Activated T-cell treated with anti-CD3 and anti-CD28 coated beads, Interleukin-2, amount 50 U/mL, for 24 hours (primary cell): Measurements from ENCODE around the gene PRH1.

Experiments used
- DNase-seq: peaks from one replicate; pipeline ENCODE4 v3.0.0-alpha.2; 2020
- H3K27ac Mint-ChIP-seq: 2 replicates; pipeline ENCODE4 v1.8.0; 2020; ENCODE audit warnings: mild to moderate bottlenecking, mixed read lengths
- H3K27me3 Mint-ChIP-seq: 2 replicates; pipeline ENCODE4 v1.8.0; 2020; ENCODE audit warnings: mixed read lengths
- H3K36me3 Mint-ChIP-seq: 2 replicates; pipeline ENCODE4 v1.8.0; 2020; ENCODE audit warnings: low read depth, mixed read lengths
- H3K4me1 Mint-ChIP-seq: 2 replicates; pipeline ENCODE4 v1.8.0; 2020; ENCODE audit warnings: low read depth, mixed read lengths
- H3K4me3 Mint-ChIP-seq: 2 replicates; pipeline ENCODE4 v1.8.0; 2020; ENCODE audit warnings: mild to moderate bottlenecking, moderate library complexity, mixed read lengths
- H3K9me3 Mint-ChIP-seq: 2 replicates; pipeline ENCODE4 v1.8.0; 2020; ENCODE audit warnings: mixed read lengths

PRH1 gene

DNA sequence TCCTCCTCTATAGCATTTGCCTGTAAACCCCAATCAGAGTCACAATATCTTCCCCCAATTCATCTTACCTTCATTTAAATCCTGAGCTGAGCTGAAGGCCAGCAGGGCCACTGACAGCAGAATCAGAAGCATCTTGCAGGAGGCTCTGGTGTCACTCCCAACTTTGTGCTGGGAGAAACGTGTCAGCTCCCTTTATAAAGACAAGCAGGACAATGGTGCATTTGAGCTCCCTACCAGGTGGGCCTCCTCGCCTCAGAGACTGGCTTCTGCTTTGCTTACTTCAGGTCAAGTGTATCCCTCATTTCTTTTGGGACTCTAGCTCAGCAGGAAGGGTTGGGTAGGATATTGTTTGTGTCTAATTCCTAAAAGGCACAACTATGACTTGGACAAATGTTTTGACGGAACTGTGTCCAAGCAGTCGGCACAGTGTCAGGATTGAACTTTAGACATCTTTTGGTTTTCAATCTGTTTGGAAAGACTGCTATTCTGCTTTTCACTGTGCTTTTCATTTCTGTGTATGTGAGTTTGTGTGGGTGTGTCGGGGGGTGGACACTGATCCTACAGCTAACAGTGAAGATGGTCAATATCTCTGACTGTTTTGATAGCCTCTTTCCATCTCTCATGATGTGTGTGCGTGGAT, at the start of gene PRH1:
Gene PRH1 (minus strand): TSS at position 170 of the 640 bp plus-strand sequence. CDS start 38 bp downstream, at position 132.
- Mint-ChIP-seq H3K36me3 (peaks cover 25% of the 10 kb centered on the region), H3K9me3 (no peaks in the 10 kb centered on the region), H3K4me1 (no peaks in the 10 kb centered on the region), H3K4me3 (no peak within 1 kb of the TSS), H3K27ac (no peak within 1 kb of the TSS), H3K27me3 (no peaks in the 10 kb centered on the region)
- no peak for DNase-seq

DNA sequence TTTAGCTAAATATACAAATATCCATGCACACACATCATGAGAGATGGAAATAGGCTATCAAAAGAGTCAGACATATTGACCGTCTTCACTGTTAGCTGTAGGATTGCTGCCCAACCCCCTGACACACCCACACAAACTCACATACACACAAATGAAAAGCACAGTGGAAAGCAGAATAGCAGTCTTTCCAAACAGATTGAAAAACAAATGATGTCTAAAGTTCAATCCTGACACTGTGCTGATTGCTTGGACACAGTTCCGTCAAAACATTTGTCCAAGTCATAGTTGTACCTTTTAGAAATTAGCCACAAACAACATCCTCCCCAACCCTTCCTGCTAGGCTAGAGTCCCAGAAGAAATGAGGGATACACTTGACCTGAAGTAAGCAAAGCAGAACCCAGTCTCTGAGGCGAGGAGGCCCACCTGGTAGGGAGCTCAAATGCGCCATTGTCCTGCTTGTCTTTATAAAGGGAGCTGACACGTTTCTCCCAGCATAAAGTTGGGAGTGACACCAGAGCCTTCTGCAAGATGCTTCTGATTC, 44.8 kb upstream of the PRH1 start, which contains the start of gene PRH2:
Gene PRH2 (plus strand): TSS at position 491 of the 541 bp plus-strand sequence. CDS start 38 bp downstream, at position 529.
- Mint-ChIP-seq H3K4me3 (no peak within 1 kb of the TSS), H3K4me1 (no peaks in the 10 kb centered on the region), H3K27ac (no peak within 1 kb of the TSS), H3K36me3 (peaks cover 3% of the 10 kb centered on the region), H3K9me3 (no peaks in the 10 kb centered on the region), H3K27me3 (no peaks in the 10 kb centered on the region)
- no peak for DNase-seq

DNA sequence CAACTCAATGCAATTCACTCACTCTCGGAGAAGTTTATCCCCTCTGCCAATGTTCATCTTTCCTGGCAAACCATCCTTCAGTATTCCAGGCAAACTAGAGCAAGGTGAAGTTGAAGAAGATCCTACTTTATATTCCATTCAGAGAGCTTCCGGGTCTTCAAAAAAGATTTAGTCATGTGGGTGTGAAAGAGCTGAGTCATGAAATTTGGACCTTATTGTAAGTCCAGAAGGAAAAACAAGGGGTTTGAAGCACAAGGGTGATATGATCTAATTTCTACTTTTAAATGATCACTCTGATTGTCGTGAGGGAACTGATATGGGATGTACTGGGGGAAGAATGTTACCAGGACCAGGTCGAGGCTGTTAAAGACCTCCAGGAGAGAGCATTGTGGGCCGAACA, 42.2 kb upstream of the PRH1 start:
- no peaks in the 10 kb centered on the region for H3K9me3 Mint-ChIP-seq
- peaks cover 3% of the 10 kb centered on the region for H3K36me3 Mint-ChIP-seq
- DNase-seq = no peak
- H3K27ac Mint-ChIP-seq = no peak overlapping the region
- no peak overlapping the region for H3K4me3 Mint-ChIP-seq
- no peaks in the 10 kb centered on the region for H3K27me3 Mint-ChIP-seq
- no peaks in the 10 kb centered on the region for H3K4me1 Mint-ChIP-seq

DNA sequence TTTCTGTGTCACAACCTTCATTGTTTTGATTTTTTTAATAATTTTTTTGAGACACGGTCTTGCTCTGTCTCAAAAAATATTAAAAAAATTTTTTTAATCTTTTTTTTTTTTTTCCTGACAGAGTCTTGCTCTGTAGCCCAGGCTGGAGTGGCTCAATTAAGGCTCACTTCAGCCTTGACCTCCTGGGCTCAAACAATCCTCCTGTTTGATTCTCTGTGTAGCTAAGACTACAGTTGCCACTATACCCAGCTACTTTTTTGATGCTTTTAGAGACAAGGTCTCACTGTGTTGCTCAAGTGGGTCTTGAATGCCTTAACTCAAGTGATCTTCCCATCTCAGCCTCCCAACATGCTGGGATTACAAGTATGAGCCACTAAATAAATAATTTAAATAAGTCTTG, 35.8 kb upstream of the PRH1 start:
- DNase-seq = no peak
- H3K4me1 Mint-ChIP-seq = no peaks in the 10 kb centered on the region
- no peak overlapping the region for H3K27ac Mint-ChIP-seq
- H3K9me3 Mint-ChIP-seq = no peaks in the 10 kb centered on the region
- H3K27me3 Mint-ChIP-seq = no peaks in the 10 kb centered on the region
- H3K36me3 Mint-ChIP-seq = no peaks in the 10 kb centered on the region
- no peak overlapping the region for H3K4me3 Mint-ChIP-seq

DNA sequence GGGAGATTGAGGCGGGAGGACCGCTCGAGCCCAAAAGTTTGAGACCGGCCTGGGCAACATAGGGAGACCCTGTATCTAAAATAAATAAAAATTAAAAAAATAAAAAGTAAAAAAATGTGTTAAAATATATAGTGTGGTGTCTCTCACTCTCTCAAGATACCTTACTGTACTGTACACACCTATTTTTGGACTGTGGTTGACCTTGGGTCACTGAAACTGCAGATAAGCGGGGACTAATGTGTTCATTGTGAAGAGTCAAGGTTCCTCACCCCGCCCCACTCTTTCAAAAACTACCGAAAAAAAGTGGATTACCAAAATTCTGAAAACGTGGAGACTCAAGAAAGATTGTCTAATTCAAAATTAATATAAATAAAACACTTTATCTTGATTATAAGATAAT, 26.3 kb upstream of the PRH1 start:
- peaks cover 7% of the 10 kb centered on the region for H3K9me3 Mint-ChIP-seq
- no peaks in the 10 kb centered on the region for H3K4me1 Mint-ChIP-seq
- H3K36me3 Mint-ChIP-seq = peaks cover 48% of the 10 kb centered on the region
- no peaks in the 10 kb centered on the region for H3K27me3 Mint-ChIP-seq
- DNase-seq = no peak
- no peak overlapping the region for H3K27ac Mint-ChIP-seq
- H3K4me3 Mint-ChIP-seq = no peak overlapping the region

DNA sequence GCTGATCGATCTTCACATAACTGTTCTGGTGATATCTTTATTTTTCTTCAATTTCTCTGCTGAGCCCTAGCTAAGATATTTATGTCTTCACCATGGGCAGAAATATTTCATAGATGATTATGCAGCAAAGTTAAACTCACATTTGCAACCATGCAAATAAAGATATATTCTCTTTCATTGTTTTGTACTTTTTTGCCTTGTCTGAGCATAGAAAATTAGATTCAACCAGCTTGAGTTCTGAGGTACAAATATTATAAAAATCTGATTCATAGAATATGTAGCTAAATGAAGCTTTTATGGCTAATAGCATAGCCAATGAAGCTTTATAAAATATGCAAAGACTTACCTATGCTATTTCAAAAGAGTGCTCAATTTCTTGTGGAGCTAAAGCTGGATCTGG, 25.4 kb upstream of the PRH1 start, which contains the start of gene TAS2R13:
Gene TAS2R13 (minus strand): TSS at position 101 of the 400 bp plus-strand sequence. CDS start 264 bp downstream, outside the sequence.
- H3K36me3 Mint-ChIP-seq = peaks cover 57% of the 10 kb centered on the region
- no peak within 1 kb of the TSS for H3K4me3 Mint-ChIP-seq
- no peaks in the 10 kb centered on the region for H3K27me3 Mint-ChIP-seq

DNA sequence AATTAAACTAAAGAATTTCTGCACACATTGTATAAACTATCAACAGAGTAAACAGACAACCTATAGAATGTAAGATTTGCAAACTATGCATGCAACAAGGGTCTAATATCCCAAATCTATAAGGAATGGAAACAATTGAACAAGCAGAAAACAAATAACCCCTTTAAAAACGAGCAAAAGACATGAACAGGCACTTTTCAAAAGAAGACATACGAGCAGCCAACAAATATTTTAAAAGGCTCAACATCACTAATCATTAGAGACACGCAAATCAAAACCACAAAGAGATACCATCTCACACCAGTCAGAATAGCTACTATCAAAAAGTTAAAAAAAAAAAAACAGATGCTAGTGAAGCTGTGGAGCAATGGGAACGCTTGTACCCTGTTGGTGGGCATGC, 20.6 kb upstream of the PRH1 start:
- Mint-ChIP-seq H3K4me1 (no peaks in the 10 kb centered on the region), H3K27ac (no peak overlapping the region), H3K9me3 (peaks cover 33% of the 10 kb centered on the region), H3K36me3 (peaks cover 69% of the 10 kb centered on the region), H3K4me3 (no peak overlapping the region), H3K27me3 (no peaks in the 10 kb centered on the region)
- no peak for DNase-seq

More for the DNA sequence above, 25.4 kb upstream of the PRH1 start, which contains the start of gene TAS2R13:
- H3K27ac Mint-ChIP-seq = no peak within 1 kb of the TSS
- no peak for DNase-seq
- no peaks in the 10 kb centered on the region for H3K4me1 Mint-ChIP-seq
- peaks cover 14% of the 10 kb centered on the region for H3K9me3 Mint-ChIP-seq

DNA sequence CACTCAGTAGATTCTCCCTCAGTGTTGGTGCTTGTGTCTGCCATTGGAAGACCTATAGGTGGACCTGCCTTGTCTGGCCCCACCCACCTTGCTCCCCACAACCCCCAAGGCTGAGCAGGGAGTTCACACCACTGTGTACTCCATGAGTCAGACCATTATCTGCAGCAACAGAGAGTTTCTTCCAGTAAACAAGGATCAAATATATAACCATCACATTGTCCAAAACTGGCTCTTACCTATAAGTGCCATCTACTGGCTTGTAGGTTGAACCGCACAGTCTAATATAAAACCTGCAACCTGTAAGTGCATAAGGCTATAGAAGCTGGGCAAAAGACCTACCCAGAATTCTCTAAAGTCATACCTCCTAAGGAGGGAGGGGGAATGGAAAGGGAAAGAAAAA, 17.4 kb upstream of the PRH1 start:
- no peak for DNase-seq
- peaks cover 28% of the 10 kb centered on the region for H3K9me3 Mint-ChIP-seq
- H3K4me3 Mint-ChIP-seq = no peak overlapping the region
- H3K27me3 Mint-ChIP-seq = no peaks in the 10 kb centered on the region
- peaks cover 55% of the 10 kb centered on the region for H3K36me3 Mint-ChIP-seq
- H3K27ac Mint-ChIP-seq = no peak overlapping the region
- H3K4me1 Mint-ChIP-seq = no peaks in the 10 kb centered on the region

DNA sequence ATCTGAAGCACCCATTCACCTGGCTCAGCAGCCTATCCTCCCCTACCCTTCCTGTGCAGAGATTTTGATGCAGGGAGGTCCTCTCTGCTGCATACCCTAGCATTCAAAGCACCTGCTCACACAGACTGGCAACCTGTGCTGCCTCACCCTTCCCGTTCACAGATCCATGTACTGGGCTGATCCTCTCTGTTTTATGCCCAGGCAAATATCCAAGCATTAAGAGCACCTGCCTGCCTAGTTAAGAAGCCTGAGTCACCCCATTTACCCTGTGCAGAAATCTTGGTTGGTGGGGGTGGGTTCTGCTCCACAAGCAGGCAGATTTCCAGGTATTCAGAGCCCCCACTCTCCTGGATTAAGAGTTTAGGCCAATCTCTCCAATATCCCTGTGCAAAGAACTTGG, 16.9 kb upstream of the PRH1 start:
- H3K9me3 Mint-ChIP-seq = peaks cover 28% of the 10 kb centered on the region

DNA sequence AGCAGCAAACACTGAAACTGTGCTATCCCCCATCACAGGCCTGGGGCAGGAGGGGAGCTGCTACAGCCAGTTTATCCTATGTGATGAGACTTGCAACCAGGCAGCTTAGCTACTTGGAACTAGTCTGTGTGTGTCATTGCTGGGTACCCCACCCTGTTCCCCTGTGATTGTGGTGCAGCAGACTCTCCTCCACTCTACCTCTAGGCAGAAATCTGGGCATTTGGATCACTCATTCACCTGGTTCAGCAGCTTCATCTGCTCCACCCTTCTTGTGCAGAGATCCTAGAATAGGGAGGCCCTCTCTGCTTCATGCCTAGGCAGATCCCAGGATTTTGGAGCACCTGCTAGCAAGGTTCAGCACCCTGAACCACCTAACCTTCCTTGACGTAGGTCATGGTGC, 16.5 kb upstream of the PRH1 start:
- Mint-ChIP-seq H3K4me1 (no peaks in the 10 kb centered on the region), H3K4me3 (no peak overlapping the region), H3K9me3 (peaks cover 28% of the 10 kb centered on the region), H3K36me3 (peaks cover 48% of the 10 kb centered on the region), H3K27ac (no peak overlapping the region), H3K27me3 (no peaks in the 10 kb centered on the region)
- no peak for DNase-seq

More for the DNA sequence above, 16.9 kb upstream of the PRH1 start:
- Mint-ChIP-seq H3K27ac (no peak overlapping the region), H3K4me3 (no peak overlapping the region), H3K4me1 (no peaks in the 10 kb centered on the region), H3K27me3 (no peaks in the 10 kb centered on the region), H3K36me3 (peaks cover 51% of the 10 kb centered on the region)
- no peak for DNase-seq

DNA sequence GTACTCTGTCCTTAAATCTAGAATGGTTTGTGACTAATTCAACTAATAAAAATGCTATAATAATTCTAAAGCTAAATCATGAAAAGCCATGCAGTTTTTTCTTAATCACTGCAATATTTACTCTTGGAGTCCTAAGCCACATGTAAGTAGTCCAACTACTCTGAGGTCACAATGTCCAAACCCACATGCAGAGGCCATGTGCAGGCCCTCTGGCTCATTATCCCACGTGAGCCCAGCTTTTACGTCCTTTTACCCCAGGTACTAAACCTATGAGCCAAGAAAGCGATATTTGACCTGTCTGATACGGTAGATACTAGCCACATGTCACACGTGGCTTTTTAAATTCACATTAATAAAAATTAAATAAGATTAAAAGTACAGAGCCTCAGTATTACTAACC, 12.8 kb upstream of the PRH1 start:
- Mint-ChIP-seq H3K4me3 (no peak overlapping the region), H3K27me3 (no peaks in the 10 kb centered on the region), H3K9me3 (peaks cover 2% of the 10 kb centered on the region), H3K27ac (no peak overlapping the region), H3K36me3 (peaks cover 33% of the 10 kb centered on the region), H3K4me1 (no peaks in the 10 kb centered on the region)
- DNase-seq = no peak

DNA sequence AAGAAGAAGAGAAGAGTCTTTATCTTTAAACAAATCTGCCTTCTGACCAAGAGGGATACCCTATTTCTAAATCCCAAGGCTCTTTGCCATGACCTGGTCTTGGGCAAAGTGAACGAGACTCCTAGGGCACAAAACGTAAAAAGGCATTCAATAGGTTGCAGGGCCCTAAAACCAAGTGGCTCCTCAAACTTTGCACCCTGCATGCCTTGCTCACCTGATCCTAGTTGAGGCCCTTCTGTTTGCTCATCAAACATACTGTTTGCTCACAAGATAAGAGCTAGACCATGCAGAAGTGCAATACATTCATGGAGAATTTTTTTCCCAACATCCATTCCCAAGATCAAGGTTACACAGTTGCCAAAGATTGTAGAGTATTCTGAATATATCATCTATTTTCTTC, 7.9 kb upstream of the PRH1 start:
- DNase-seq = no peak
- H3K27ac Mint-ChIP-seq = no peak overlapping the region
- H3K36me3 Mint-ChIP-seq = peaks cover 32% of the 10 kb centered on the region
- H3K9me3 Mint-ChIP-seq = no peaks in the 10 kb centered on the region
- H3K27me3 Mint-ChIP-seq = no peaks in the 10 kb centered on the region
- no peaks in the 10 kb centered on the region for H3K4me1 Mint-ChIP-seq
- H3K4me3 Mint-ChIP-seq = no peak overlapping the region

DNA sequence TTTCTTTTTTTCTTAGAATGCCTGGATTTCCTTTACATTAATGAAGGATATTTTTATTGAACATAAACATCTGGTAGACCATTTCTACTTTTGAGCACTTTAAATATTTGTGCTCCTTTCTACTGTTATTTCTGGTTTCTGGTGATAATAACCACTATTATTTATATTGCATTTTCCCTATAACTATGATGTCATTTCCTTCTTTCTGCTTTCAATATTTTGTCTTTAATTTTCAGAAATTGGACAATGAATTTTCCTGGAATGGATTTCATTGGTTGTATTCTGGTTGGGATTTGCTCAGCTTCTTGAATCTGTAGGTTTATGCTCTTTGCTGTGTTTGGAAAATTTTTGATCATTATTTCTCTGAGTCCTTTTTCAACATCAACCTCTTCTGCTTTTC, 5.2 kb upstream of the PRH1 start:
- Mint-ChIP-seq H3K4me1 (no peaks in the 10 kb centered on the region), H3K27ac (no peak overlapping the region), H3K9me3 (no peaks in the 10 kb centered on the region), H3K4me3 (no peak overlapping the region), H3K36me3 (peaks cover 25% of the 10 kb centered on the region), H3K27me3 (no peaks in the 10 kb centered on the region)
- DNase-seq = no peak

DNA sequence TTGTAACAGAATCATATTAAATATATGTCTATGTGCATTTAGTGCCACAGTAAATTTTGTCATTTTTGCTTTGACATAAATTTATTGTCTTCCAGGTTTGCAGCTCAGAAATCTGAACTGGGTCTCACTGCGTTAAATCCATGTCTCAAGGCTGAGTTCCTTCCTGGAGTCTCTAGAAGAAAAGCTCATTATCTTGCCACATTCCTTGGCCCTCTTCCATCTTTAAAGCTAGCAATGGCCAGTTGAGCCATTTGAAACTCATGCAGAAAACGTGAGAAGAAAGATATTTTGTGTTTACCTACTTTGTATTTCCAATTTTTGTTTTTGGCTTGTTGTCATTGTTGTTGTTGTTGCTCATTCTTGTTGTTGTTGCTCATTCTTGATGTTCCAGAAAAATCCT, 10.7 kb downstream of the PRH1 start:
- Mint-ChIP-seq H3K9me3 (peaks cover 19% of the 10 kb centered on the region), H3K4me3 (no peak overlapping the region), H3K27ac (no peak overlapping the region), H3K27me3 (no peaks in the 10 kb centered on the region), H3K4me1 (no peaks in the 10 kb centered on the region), H3K36me3 (peaks cover 32% of the 10 kb centered on the region)
- DNase-seq = no peak

DNA sequence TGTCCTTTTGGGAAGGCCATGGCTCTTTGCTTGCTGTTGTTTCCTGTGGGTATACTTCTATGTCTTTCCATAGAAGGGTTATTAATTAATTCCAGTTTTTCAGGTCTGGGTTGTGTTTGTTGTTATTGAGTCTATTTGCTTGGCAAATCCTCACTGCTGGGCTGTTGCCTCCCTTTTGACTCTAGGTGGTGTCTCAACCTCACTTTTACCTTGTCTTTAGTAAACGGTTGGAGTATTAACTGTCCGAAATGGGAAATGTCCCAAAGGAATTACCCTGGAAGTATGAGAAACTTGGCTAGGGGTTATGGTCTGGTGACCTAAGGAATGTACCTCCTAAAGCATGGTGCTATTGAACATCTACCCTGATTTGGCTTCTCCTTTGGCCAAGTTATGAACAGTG, 16.7 kb downstream of the PRH1 start:
- H3K27ac Mint-ChIP-seq = no peak overlapping the region
- no peak for DNase-seq
- no peaks in the 10 kb centered on the region for H3K4me1 Mint-ChIP-seq
- H3K4me3 Mint-ChIP-seq = no peak overlapping the region
- H3K9me3 Mint-ChIP-seq = peaks cover 24% of the 10 kb centered on the region
- no peaks in the 10 kb centered on the region for H3K27me3 Mint-ChIP-seq
- peaks cover 50% of the 10 kb centered on the region for H3K36me3 Mint-ChIP-seq
